H54 (cell line): ENCODE data around the gene SPOCK3.
"Not testable (repeated sequence)": the region's sequence is repeated elsewhere in the genome, so short reads cannot be mapped to it uniquely, and the experiment has no call there.

Experiments used
- DNase-seq: peaks from one replicate; pipeline ENCODE4 v3.0.0; 2011; ENCODE audit warnings: low spot score, mixed read lengths; ENCODE audit not compliant: insufficient read length
- FAIRE-seq: peaks from 3 replicates; lab custom pipeline; 2011; peaks lifted over from hg19 to GRCh38; lab: Jason Lieb, UNC
- POLR2A ChIP-seq: IDR thresholded peaks from 2 replicates; pipeline ENCODE4 v1.6.1; 2011; ENCODE audit warnings: low read depth, mild to moderate bottlenecking, low read length

SPOCK3 gene

GRCh38 chr4:167234316-167234881, at the start of gene SPOCK3:
Gene SPOCK3, minus strand, starts transcription at chr4:167234494.
- DNase-seq: peak; percentile 42
- TF ChIP-seq POLR2A: no peak
- no peak for FAIRE-seq

GRCh38 chr4:167282171-167282864, 48.0 kb upstream of the SPOCK3 start:
- FAIRE-seq: no peak
- TF ChIP-seq POLR2A: no peak
- DNase-seq: no peak

GRCh38 chr4:167281545-167281944, 47.3 kb upstream of the SPOCK3 start:
- DNase-seq: not testable (repeated sequence)

GRCh38 chr4:167274351-167274750, 40.1 kb upstream of the SPOCK3 start:
- FAIRE-seq (no peak), DNase-seq (no peak)
- TF ChIP-seq POLR2A: no peak

More at GRCh38 chr4:167281545-167281944, 47.3 kb upstream of the SPOCK3 start:
- FAIRE-seq: not testable (repeated sequence)

- no peak for DNase-seq
- no peak for FAIRE-seq
- no peak for TF ChIP-seq POLR2A
Measured at GRCh38 chr4:167265231-167265630, 30.9 kb upstream of the SPOCK3 start.

- FAIRE-seq (no peak), DNase-seq (no peak)
- TF ChIP-seq POLR2A: no peak
Measured at GRCh38 chr4:167248271-167248670, 14.0 kb upstream of the SPOCK3 start.

- DNase-seq (no peak), FAIRE-seq (no peak)
- TF ChIP-seq POLR2A: no peak
Measured at GRCh38 chr4:167239627-167240026, 5.3 kb upstream of the SPOCK3 start.

- no peak for TF ChIP-seq POLR2A
- FAIRE-seq: no peak
- no peak for DNase-seq
Measured at GRCh38 chr4:167238226-167238625, 3.9 kb upstream of the SPOCK3 start.

- no peak; the same call in 1 of the 2 replicates for TF ChIP-seq POLR2A
- FAIRE-seq (no peak), DNase-seq (no peak)
Measured at GRCh38 chr4:167233685-167234315, 494 bp downstream of the SPOCK3 start.

GRCh38 chr4:167232805-167233684, 1.2 kb downstream of the SPOCK3 start:
- no peak for TF ChIP-seq POLR2A
- no peak for FAIRE-seq
- no peak for DNase-seq

GRCh38 chr4:167230744-167231143, 3.5 kb downstream of the SPOCK3 start:
- no peak for TF ChIP-seq POLR2A
- DNase-seq (no peak), FAIRE-seq (no peak)

- DNase-seq (no peak), FAIRE-seq (no peak)
- no peak for TF ChIP-seq POLR2A
Measured at GRCh38 chr4:167222099-167222498, 12.2 kb downstream of the SPOCK3 start.

- DNase-seq (no peak), FAIRE-seq (no peak)
- TF ChIP-seq POLR2A: no peak
Measured at GRCh38 chr4:167221084-167221483, 13.2 kb downstream of the SPOCK3 start.
